Endothelial cell of umbilical vein (primary cell): ENCODE results near the gene STAT1.

Experiments
- EZH2 ChIP-seq: IDR thresholded peaks from 2 replicates; pipeline ENCODE4 v1.6.1; 2012; ENCODE audit warnings: borderline replicate concordance, low read depth, mild to moderate bottlenecking, moderate library complexity, low read length, inconsistent platforms; ENCODE audit not compliant: severe bottlenecking
- MYC ChIP-seq: IDR thresholded peaks from one replicate; pipeline ENCODE4 v1.6.1; 2011; ENCODE audit warnings: mild to moderate bottlenecking, low read depth, low read length
- POLR2A ChIP-seq: IDR thresholded peaks from 2 replicates; pipeline ENCODE4 v1.6.1; 2012; ENCODE audit warnings: low read depth, mild to moderate bottlenecking, control low read depth, low read length
- POLR2AphosphoS5 ChIP-seq: IDR thresholded peaks from 2 replicates; pipeline ENCODE4 v1.6.1; 2012; ENCODE audit warnings: low read depth, mild to moderate bottlenecking, control low read depth, low read length, moderate library complexity; ENCODE audit not compliant: insufficient read depth
- TF ChIP-seq, protein P1 (sequence below), 2 donors: IDR thresholded peaks; 1 replicate in 1 of 2; 2 replicates in 1 of 2; pipeline ENCODE4 v1.5.1; 2011; ENCODE audit warnings: low read length in 2 of 2, mild to moderate bottlenecking in 2 of 2, moderate library complexity in 2 of 2, control low read depth in 1 of 2, inconsistent platforms in 1 of 2, low read depth in 1 of 2; ENCODE audit not compliant: insufficient read depth in 1 of 2; ENCODE audit errors: extremely low read depth in 1 of 2
- TF ChIP-seq, protein P2 (sequence below): IDR thresholded peaks from 2 replicates; pipeline ENCODE4 v1.6.1; 2011; ENCODE audit not compliant: insufficient read depth, insufficient read length

DNA sequence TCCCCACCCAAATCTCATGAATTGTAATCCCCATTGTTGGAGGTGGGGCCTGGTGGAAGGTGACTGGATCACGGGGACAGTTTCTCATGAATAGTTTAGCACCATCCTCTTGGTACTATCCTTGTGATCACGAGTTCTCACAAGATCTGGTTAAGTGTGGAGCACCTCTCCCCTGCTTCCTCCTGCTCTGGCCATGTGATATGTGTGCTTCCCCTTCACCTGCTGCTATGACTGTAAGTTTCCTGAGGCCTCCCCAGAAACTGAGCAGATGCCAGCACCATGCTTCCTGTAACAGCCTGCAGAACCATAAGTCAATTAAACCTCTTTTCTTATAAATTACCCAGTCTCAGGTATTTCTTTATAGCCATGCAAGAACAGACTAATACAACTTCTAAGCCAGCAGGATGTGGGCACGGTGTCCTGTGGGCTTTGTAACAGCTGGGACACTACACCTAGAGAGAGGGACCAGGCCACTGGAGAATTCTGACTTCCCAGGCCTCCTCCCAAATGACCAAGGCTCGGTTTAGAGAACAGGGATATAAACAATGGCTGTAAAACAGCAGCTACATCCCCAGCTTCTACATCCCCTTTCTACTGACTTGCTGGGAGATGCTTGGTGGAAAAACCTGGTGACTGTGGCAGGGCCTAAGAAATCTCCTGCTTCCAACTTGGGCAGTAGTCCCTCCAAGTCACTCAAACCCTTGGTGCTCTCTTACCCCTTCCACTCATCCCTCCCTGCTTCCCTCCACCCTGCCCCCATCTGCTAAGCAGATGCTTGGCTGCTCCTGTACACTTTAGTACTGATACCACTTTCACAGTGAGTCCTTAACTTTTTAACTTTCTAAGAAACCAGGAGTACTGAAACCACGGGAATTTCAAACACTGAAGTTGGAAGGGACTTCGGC lies 10.3 kb downstream of the STAT1 start:
- TF ChIP-seq, protein P1, sequence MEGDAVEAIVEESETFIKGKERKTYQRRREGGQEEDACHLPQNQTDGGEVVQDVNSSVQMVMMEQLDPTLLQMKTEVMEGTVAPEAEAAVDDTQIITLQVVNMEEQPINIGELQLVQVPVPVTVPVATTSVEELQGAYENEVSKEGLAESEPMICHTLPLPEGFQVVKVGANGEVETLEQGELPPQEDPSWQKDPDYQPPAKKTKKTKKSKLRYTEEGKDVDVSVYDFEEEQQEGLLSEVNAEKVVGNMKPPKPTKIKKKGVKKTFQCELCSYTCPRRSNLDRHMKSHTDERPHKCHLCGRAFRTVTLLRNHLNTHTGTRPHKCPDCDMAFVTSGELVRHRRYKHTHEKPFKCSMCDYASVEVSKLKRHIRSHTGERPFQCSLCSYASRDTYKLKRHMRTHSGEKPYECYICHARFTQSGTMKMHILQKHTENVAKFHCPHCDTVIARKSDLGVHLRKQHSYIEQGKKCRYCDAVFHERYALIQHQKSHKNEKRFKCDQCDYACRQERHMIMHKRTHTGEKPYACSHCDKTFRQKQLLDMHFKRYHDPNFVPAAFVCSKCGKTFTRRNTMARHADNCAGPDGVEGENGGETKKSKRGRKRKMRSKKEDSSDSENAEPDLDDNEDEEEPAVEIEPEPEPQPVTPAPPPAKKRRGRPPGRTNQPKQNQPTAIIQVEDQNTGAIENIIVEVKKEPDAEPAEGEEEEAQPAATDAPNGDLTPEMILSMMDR (IDR thresholded peaks at IDR 0.05; ENCODE audit: extremely low read depth in 1 of 2, insufficient read depth in 1 of 2, low read depth in 1 of 2, low read length in 2 of 2): no peak
- TF ChIP-seq EZH2 (no peak), POLR2AphosphoS5 (no peak), POLR2A (no peak), MYC (no peak)
- TF ChIP-seq, protein P2, sequence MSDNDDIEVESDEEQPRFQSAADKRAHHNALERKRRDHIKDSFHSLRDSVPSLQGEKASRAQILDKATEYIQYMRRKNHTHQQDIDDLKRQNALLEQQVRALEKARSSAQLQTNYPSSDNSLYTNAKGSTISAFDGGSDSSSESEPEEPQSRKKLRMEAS: no peak
